GM18907 (cell line): ENCODE data around the gene SLC25A13.

Experiments used
- ATAC-seq: cut with Tn5 transposase; IDR thresholded peaks from one replicate; pipeline ENCODE4 v1.9.1; 2021; ENCODE audit warnings: mild to moderate bottlenecking, moderate library complexity; ENCODE audit not compliant: unreplicated experiment

Gene SLC25A13

DNA sequence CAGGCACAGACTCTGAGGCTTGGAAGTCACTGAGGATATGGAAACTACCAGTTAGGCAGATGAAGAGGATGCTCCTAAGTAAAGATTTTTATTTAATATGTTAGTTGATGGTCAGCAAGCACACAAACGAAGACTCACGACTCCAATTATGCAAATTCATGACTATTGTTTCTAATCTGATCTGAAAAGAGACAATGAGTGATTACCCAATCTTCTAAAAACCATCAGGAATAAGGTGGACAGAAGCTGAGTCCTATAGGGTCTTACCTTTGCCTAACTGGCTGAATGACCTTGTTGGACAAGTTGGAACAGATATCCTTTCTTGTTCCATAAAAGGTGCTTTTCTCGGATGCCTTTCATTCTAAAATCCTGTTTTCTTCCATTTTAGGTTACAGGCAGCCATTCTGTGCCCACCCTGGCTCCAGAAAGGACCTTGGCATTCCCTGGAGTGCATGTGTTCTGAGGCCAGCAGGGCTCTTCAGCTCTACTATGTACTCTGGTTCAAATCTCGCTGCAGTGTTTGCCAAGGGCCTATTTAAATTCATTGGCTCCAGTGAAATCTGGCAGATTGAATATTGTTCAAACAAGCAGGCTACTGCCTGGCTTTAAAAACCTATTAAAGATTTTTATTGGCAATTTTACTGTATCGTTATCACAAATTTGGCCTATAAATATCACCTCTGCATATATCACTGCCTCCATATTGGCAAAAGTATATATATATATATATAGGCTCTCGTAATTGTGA, 77.5 kb downstream of the SLC25A13 start:
- no peak for ATAC-seq

DNA sequence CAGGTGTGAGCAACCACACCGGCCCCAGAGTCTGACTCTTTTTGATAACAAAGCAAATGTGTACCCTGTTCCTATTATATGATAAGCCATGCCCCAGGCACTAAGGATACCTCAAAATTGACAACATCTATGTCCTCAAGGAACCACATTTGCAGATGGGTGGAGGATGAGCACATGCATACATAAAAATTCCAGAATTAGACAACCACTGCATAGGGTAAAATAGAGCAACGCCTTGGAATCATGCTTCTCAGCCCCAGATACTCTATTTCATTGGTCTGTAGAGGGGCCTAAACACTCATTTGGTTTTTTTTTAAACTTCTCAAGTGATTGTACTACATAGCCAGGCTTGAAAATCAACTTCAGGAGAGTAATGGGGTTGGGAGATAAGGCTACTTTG, 78.7 kb downstream of the SLC25A13 start:
- no peak for ATAC-seq

DNA sequence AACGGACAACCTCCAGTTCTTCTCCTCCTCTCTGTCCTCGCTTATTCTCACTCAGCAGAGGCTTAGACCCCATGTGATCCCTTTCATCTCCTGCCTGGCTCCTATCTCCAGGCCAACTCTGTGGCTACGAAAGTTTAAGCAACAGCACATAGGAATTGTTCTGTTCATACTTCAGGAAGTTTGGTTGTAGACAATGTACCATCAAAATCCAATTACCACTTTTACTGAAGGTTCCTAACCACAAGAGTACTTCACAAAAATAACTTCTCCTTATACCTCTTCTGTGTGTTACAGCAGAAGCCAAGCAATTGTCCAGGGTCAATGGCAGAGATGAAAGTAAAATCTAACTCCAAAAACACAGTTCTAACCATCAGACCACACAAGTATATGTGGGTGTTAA, 80.0 kb downstream of the SLC25A13 start:
- ATAC-seq = no peak

DNA sequence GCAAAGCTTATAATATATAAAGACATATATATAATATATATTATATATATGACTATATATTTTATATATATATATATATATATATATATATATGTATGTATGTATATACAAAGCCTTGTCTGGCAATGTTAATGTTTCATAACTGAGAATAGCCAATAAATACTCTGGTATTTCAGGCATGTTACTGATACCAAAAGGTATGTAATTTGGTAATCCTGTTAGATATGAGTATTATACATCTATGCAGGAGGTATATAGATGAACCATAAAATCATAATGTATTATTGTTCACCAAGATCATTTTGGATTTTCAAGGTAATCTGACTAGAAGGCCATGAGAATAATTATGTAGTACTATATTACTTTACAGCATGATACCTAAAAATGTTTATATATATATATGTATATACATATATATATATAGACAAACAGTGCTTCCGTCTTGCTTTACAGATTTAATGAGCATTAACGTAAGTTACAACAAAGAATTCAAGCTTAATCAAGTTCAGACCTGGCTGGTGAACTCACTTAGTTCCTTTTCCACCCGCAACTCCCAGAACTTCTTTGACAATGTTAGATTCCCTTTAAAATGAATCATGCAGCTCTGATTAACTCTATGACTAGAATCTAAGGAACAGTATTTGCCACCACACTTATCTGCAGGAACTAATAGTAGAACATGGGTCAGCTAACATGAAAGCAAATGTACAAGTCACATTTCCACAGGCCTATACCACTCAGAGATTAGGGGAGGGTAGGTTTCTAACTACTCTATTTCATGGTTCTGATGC, 82.7 kb downstream of the SLC25A13 start:
- ATAC-seq = no peak

DNA sequence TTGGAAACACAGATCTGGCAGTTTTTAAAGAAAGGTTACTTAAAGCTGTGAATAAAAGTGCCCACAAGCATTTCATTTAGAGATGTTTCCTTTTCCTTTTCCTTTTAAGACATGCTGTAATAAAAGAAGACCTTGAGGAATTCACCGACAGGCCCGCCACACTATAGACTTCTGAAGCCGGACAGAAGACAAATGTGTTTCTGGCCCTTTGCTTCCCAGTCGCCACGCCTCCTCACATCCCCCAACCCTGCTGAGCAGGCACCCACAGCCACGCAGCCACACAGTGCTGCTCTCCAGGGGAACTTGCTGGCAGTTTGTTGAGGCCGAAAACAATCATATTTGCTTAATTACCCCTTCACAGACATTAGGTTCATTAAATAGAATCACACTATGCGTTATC, 83.4 kb downstream of the SLC25A13 start:
- no peak for ATAC-seq

DNA sequence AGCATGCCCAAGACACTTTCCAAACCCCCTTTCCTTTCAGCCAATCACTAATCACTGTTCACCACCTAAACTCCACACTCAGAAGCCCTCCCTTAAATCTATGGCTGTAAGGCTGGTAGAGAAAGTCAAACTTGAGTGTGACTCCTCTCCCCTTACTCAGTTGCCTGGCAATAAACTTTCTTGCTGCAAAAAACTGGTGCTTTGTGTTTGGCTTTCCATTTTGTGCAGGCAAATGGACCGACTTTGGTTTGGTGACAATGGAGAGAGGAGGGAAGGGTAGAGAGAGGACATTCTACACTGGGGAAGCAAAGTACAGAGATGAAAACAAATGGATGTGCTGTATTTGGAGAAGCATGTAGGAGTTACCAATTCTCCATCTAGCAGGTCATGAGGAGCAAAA, 84.9 kb downstream of the SLC25A13 start:
- ATAC-seq = no peak

DNA sequence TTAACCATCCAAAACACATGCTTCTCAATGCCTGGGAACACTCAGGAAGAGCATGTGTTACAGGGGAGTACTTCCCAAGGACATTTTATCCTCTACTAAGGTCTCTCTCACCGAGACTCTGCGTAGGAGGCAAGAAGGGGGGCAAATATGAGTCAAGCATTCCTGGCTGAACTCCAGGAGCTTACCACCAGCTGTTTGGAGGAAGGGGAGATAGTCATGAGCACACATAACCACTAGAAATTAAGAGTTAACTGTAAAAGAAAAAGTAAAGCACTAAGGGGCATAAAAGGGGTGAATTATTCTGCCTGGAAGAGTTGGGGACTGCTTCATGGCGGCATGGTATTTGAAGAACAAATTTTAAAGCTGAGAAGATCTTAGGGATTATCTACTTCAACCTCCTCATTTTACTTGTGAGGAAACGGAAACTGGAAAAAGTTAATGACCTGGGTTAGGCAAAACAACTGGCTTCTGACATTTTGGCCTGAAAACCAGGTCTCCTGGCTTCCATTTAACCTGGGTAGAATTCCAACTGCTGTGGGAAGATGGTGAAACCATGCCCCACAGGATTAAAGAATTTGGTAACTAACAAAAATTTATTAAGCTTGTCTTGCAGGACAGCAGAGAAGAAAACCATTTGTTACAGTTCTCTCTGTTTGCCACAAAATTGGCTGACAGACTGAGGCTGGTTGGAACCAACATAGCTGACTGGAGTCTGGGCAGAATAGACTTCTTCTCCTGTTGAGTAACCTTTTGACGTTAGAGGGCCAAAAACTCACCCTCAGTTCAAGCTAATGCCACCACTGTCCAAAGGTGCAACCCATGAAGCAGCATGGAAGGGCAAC, 85.5 kb downstream of the SLC25A13 start:
- ATAC-seq = no peak

DNA sequence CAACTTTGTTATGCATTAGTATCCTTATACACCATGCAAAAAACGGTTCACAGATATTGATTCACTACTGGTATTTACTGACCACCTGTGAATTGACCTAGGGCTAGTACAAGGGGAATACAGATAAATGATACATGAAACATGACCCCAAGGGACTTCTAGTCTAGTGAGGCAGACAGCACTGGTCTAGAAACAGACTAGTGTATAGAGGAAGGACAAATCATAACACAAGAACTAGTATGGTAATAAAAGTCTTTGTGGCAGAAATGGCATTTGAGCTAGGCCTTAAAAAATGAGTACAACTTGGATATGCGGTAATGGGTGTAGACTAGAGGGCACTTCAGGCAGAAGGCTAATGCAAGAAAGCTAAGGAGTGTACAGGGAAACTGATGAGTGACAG, 86.6 kb downstream of the SLC25A13 start:
- peak; percentile 72 for ATAC-seq

DNA sequence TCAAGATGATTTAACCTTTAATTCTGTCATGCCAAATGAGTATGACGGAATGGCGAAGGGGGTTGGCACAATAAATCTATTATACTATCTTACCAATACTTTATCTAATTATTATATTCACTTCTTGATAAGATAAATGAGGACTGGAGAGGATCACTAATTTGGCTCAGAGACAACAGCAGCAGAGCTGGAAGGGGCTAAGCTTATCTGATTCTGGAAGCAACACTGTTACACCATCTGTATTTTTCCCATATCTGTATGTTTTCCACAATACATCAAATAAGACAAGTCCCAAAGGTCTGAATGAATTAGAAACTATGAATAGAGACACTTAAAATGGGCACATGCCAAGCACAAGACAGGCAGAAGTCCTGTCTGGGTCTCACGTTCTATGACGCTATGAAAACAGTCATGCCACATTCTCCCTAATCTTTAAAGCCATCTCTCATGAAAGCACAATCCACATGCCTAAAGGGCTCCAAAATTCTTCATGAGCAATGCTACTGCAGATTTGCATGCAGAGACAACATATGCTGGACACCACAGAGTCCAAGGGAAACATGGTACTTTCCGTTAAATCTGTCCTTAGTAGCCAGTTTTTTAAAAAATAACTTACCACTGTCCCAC, 88.3 kb downstream of the SLC25A13 start:
- ATAC-seq = no peak

DNA sequence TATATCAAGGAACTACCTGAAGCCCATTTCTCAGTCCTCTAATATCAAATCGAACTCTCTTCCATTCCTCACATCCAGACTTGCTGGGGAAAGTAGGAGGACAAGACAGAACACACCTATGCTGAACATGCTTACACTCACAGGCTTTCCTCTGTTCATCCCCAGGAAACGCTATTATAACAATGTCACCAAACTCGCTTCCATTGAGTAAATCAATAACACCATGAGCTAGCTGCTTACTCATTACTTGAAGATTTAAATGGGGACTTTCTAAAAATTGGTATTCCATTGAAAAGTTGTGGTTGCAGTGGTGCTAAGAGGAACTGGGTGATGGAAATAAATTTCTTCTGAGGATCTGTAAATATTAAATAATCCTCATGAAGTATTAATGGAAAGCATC, 88.8 kb downstream of the SLC25A13 start:
- ATAC-seq = peak; percentile 62

DNA sequence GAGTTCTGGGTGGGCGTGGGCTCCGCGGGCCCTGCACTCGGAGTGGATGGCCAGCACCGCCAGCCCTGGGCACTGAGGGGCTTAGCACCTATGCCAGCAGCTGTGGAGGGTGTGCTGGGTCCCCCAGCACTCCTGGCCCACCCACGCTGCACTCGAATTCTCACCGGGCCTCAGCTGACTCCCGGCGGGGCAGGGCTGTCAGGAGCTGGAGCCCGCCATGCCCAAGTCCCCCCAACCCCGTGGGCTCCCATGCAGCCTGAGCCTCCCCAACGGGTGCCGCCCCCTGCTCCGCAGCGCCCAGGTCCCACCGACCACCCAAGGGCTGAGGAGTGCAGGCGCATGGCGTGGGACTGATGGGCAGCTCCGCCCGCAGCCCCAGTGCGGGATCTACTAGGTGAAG, 93.1 kb downstream of the SLC25A13 start:
- ATAC-seq = no peak

DNA sequence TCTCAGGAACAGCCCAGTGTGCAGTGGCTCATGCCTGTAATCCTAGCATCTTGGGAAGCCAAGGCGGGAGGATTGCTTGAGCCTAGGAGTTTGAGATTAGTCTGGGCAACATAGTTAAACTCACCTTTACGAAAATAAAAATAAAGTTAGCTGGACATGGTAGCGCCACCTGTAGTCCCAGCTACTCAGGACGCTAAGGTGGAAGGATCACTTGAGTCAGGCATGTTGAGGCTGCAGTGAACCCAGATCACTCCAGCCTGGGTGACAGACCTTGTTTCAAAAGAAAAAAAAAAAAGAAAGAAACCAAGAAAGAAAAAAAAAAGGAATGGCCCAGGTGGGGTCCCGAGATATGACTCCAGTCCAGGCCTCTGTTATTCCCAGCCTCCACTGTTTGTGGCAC, 96.6 kb downstream of the SLC25A13 start:
- no peak for ATAC-seq

DNA sequence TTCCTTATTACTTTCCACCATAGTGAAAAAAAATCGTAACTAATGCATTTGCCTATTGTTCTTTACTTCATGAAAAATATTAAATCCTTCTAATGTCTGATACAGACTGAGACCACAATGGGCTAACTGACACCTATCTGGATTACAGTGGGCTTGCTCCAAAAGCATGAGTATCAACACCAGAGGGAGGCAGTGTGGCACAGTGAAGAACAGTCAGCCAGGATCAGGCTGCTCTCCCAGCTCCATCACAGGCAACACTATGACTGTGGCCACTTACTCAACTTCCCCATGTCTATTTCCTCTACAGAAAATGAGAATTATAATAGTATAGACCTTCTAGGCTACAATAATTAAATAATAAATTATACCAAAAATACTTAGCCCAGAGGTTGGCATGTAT, 97.2 kb downstream of the SLC25A13 start:
- peak; percentile 59 for ATAC-seq

DNA sequence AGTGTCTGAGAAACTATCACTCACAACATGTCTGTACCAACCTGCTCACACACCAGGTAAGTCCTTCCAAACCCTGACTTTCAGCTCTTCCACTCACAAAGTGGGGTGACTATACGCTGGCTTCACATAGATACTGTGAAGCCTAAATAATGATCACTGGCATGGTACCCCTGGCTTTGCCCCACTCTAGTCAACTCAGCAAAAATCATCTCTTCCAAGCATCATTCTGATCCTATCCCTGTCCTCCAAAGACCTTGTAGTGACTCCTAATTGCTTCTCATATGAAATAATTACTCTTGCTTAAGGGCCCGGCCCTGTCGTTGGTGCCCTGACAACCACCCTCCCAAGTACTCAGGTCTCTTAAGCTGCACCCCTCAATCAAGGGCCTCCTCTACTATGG, 97.8 kb downstream of the SLC25A13 start:
- ATAC-seq = no peak

DNA sequence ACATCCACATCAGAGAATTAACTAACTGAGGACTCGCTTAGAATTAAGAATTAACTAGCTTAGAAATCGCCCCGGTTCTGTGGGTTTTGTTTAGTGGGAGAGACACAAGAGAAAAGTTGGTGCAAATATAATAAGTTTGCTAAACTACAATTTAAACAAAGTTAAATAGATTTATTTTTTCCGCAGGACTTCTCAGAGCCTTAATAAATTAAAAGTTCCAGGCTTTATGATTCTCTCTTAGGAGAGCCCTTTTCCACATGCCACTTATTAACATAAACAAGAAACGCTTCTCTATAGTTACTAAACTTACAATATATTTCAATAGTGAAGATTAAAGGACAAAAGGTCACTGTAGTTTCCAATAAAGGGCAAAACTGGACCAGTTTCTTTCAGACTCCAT, 100.0 kb downstream of the SLC25A13 start:
- ATAC-seq = no peak

DNA sequence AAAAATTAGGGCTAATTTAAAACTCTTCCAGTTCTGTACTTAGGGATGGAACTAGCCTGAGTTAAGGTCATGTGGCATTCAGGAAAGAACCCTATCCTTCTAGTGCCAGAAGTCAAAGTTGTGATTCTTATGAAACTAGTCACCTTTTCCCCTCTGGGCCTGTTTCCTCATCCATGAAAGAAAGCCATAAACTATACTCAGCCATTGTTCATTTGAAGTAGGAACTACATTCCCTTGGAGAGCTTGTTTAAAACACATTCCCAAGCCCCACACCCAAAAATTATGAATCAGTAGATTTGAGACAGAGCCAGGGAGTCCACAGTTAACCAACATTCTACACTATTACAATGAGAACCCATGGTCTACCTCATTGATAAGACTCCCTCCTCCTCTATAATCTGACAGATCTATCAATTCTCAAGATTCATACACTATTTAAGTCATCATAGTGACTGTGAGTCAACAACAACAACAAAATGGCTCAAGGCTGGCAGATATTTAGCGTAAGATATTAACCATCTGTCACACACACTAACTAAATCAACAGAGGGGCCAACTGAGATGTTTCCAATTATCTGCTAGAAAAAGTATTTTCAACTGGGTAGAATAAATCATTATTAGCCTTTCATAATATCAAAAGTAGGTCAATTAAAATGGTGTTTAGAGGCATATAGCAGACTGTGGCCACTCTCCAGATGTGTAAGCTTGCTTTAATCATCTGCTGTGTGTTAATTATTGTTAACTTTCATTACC, 102.3 kb downstream of the SLC25A13 start:
- ATAC-seq = no peak

DNA sequence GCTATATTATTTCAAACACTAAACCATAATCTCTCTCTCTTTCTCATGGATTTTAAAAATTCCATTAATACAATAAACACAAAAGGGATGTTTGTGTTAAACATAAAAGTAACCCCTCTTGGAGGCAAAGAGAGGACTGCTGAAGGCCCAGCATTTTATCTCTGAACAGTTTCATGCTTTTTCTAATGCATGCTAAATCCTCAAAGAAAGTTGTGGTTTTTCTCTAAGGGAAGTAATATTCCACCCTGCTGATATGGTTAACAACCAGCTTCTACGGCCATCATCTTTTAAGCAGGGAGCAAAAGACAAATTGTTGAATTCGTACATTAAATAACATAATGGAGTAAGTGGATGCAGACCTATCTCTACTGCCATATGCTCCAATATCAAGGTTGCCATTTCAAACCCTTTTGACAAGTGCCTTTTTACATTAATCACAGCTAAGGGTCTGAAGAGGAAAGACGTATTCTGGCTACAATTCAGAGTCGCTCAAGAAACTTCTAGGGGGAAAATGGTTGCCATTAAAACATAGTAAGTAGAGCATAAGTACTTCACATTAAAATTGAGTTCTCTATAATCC, 103.1 kb downstream of the SLC25A13 start:
- ATAC-seq = no peak

DNA sequence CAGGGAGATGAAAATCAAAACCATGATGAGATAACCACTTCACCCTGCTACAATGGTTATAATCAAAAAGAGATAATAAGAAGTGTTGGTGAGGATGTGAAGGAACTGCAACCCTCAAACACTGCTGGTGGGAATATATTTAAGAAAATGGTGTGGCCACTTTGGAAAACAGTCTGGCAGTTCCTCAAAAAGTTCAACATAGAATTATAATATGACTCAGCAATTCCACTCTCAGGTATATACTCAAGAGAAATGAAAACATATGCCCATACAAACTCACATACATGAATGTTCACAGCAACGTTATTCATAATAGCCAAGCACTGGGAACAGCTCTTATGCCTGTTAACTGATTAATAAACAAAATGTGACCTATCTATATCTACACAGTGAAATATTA, 104.8 kb downstream of the SLC25A13 start:
- ATAC-seq = no peak

DNA sequence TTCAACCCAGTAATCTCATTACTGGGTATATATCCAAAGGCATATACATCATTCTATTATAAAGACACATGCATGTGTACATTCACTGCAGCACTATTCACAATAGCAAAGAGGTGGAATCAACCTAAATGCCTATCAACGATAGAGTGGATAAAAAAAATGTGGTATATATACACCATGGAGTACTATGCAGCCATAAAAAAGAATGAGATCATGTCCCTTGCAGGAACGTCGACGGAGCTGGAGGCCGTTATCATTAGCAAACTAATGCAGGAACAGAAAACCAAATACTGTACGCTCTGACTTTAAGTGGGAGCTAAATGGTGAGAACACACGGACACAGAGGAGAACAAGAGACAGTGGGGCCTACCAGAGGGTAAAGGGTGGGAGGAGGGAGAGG, 105.5 kb downstream of the SLC25A13 start:
- ATAC-seq = no peak

DNA sequence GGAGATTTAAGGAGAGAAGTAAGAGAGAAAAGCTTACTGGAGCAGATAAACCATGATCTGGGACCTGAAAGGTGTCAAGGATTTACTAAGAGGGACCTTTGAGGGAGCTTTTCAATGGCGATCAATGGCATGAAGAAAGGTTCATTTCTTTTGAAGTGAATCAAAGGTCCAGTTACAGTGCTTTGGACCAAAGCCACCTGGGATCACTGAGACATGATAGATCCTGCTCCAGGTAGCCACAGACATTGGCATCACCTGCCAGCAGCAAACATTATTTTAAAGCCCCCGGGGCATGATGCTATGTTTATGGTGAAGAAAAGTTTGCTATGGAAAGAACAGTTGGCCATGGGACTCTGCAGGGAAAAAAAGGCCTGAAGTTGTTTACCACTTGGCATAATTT, 109.4 kb downstream of the SLC25A13 start:
- ATAC-seq = no peak
